NCI-H1105 treated with DMSO at 0.1 percent for 48 hours (cell line): ENCODE data around the gene LINGO3.
A peak's percentile ranks its signal among the peaks of the same experiment; 100 is the strongest.

Source experiments
- DNase-seq: peaks from one replicate; lab custom pipeline; 2025; lab: John Stamatoyannopoulos, UW

The LINGO3 gene

GRCh38 chr19:2305452-2306280 lies 2.3 kb downstream of the LINGO3 start:
- DNase-seq, result no peak

GRCh38 chr19:2303211-2303798 lies 4.6 kb downstream of the LINGO3 start:
- DNase-seq, result no peak

GRCh38 chr19:2302319-2303210 lies 5.4 kb downstream of the LINGO3 start:
- no peak for DNase-seq

GRCh38 chr19:2300533-2300932 lies 7.4 kb downstream of the LINGO3 start:
- no peak for DNase-seq

- no peak for DNase-seq
These were observed 11.8 kb downstream of the LINGO3 start for GRCh38 chr19:2296141-2296540.

GRCh38 chr19:2294687-2295335 lies 13.1 kb downstream of the LINGO3 start:
- DNase-seq, result no peak

- no peak for DNase-seq
These were observed 16.7 kb downstream of the LINGO3 start for GRCh38 chr19:2291185-2291751.

GRCh38 chr19:2290441-2291184 lies 17.3 kb downstream of the LINGO3 start:
- DNase-seq, result peak; percentile 49

- DNase-seq, result peak; percentile 43
These were observed 18.1 kb downstream of the LINGO3 start for GRCh38 chr19:2289714-2290435.

- DNase-seq, result no peak
These were observed 18.9 kb downstream of the LINGO3 start for GRCh38 chr19:2288818-2289713.

- DNase-seq, result peak; percentile 59
These were observed 19.6 kb downstream of the LINGO3 start for GRCh38 chr19:2288338-2288817.

GRCh38 chr19:2287585-2288337 lies 20.2 kb downstream of the LINGO3 start:
- no peak for DNase-seq

GRCh38 chr19:2286402-2287140 lies 21.4 kb downstream of the LINGO3 start:
- DNase-seq, result no peak

GRCh38 chr19:2283835-2284507 lies 24.0 kb downstream of the LINGO3 start:
- no peak for DNase-seq

GRCh38 chr19:2282862-2283237 lies 25.1 kb downstream of the LINGO3 start:
- no peak for DNase-seq

GRCh38 chr19:2282062-2282861 lies 25.7 kb downstream of the LINGO3 start, which contains the start of gene PEAK3:
PEAK3 (minus strand) TSS chr19:2282175; CDS start chr19:2280931, 1,244 bp downstream.
- DNase-seq, result no peak
